ENCODE measurements around the gene FIGN. TPM values are rescaled to one million over a fixed set of nuclear protein-coding genes. Genes with fewer than 3 reads are reported as not detected.

FIGN gene
- total RNA-seq, 1 experiment from 2014 or later = 1.5 TPM

GRCh38 chr2:163593982-163594381 lies 141.8 kb downstream of the FIGN start:
- ChIA-PET POLR2A (ENCODE audit: unreplicated experiment) (no interaction called here), CTCF (no interaction called here)
- no peaks in the 10 kb centered on the region for H3F3A ChIP-seq (ENCODE audit: low read length, unreplicated experiment)
- ATAC-seq (no peak), DNase-seq (no peak)
- no peak overlapping the region for H3K9ac ChIP-seq (ENCODE audit: low read length)
- no TSS peak for BruUV-seq (replicated peaks)
- H3K4me2 ChIP-seq (ENCODE audit: low read length) = no peak overlapping the region
- H3K36me3 ChIP-seq (ENCODE audit: low read depth, low read length) = no peaks in the 10 kb centered on the region
- TF ChIP-seq CTCF (conservative IDR thresholded peaks at IDR 0.05; ENCODE audit: low read depth, low read length) = no peak
- TF ChIP-seq EZH2 (IDR thresholded peaks at IDR 0.05; ENCODE audit: low read length, unreplicated experiment) = no peak
- no peak for TF ChIP-seq EZH2phosphoT487 (IDR thresholded peaks at IDR 0.05; ENCODE audit: borderline replicate concordance, low read length)
- intact Hi-C loops (cut with micrococcal nuclease) = no loop called here
- H4K20me1 ChIP-seq (ENCODE audit: low read length) = no peaks in the 10 kb centered on the region
- H3K4me1 ChIP-seq (ENCODE audit: insufficient read depth, low read length) = no peaks in the 10 kb centered on the region
- H3K27ac ChIP-seq (ENCODE audit: low read length) = no peak overlapping the region
- no peak overlapping the region for H3K4me3 ChIP-seq (ENCODE audit: low read length)
- no peaks in the 10 kb centered on the region for H3K9me3 ChIP-seq (ENCODE audit: low read length)
- H3K79me2 ChIP-seq (ENCODE audit: low read length) = no peaks in the 10 kb centered on the region
- H3K9me2 ChIP-seq (replicated peaks; ENCODE audit: low read length) = no peaks in the 10 kb centered on the region
- H2AFZ ChIP-seq (ENCODE audit: low read length) = no peak overlapping the region
- no peaks in the 10 kb centered on the region for H3K27me3 ChIP-seq (ENCODE audit: low read length)

GRCh38 chr2:163592954-163593622 lies 142.7 kb downstream of the FIGN start:
- Histone ChIP-seq H3F3A (ENCODE audit: low read length, unreplicated experiment) (no peaks in the 10 kb centered on the region), H3K27me3 (ENCODE audit: low read length) (no peaks in the 10 kb centered on the region), H4K20me1 (ENCODE audit: low read length) (no peaks in the 10 kb centered on the region), H3K4me2 (ENCODE audit: low read length) (no peak overlapping the region), H3K36me3 (ENCODE audit: low read depth, low read length) (no peaks in the 10 kb centered on the region), H3K4me3 (ENCODE audit: low read length) (no peak overlapping the region), H3K79me2 (ENCODE audit: low read length) (no peaks in the 10 kb centered on the region), H3K4me1 (ENCODE audit: insufficient read depth, low read length) (no peaks in the 10 kb centered on the region), H2AFZ (ENCODE audit: low read length) (no peak overlapping the region), H3K27ac (ENCODE audit: low read length) (no peak overlapping the region), H3K9ac (ENCODE audit: low read length) (no peak overlapping the region), H3K9me2 (replicated peaks; ENCODE audit: low read length) (no peaks in the 10 kb centered on the region), H3K9me3 (ENCODE audit: low read length) (no peaks in the 10 kb centered on the region)
- DNase-seq (no peak), ATAC-seq (no peak)
- CTCF ChIA-PET = no interaction called here
- TF ChIP-seq EZH2phosphoT487 (IDR thresholded peaks at IDR 0.05; ENCODE audit: borderline replicate concordance, low read length) (no peak), CTCF (conservative IDR thresholded peaks at IDR 0.05; ENCODE audit: low read depth, low read length) (no peak), EZH2 (IDR thresholded peaks at IDR 0.05; ENCODE audit: low read length, unreplicated experiment) (no peak)
- no TSS peak for BruUV-seq (replicated peaks)
- POLR2A ChIA-PET (ENCODE audit: unreplicated experiment) = no interaction called here
- intact Hi-C loops (cut with micrococcal nuclease) = no loop called here

GRCh38 chr2:163591461-163591860 lies 144.3 kb downstream of the FIGN start:
- Histone ChIP-seq H2AFZ (ENCODE audit: low read length) (no peak overlapping the region), H3K4me1 (ENCODE audit: insufficient read depth, low read length) (no peaks in the 10 kb centered on the region), H3K9me2 (replicated peaks; ENCODE audit: low read length) (no peaks in the 10 kb centered on the region), H3K9me3 (ENCODE audit: low read length) (no peaks in the 10 kb centered on the region), H3K27me3 (ENCODE audit: low read length) (peaks cover 4% of the 10 kb centered on the region), H3K36me3 (ENCODE audit: low read depth, low read length) (no peaks in the 10 kb centered on the region), H3K4me3 (ENCODE audit: low read length) (no peak overlapping the region), H3F3A (ENCODE audit: low read length, unreplicated experiment) (no peaks in the 10 kb centered on the region), H4K20me1 (ENCODE audit: low read length) (no peaks in the 10 kb centered on the region), H3K4me2 (ENCODE audit: low read length) (no peak overlapping the region), H3K27ac (ENCODE audit: low read length) (no peak overlapping the region), H3K9ac (ENCODE audit: low read length) (no peak overlapping the region), H3K79me2 (ENCODE audit: low read length) (no peaks in the 10 kb centered on the region)
- TF ChIP-seq EZH2 (IDR thresholded peaks at IDR 0.05; ENCODE audit: low read length, unreplicated experiment) (no peak), CTCF (conservative IDR thresholded peaks at IDR 0.05; ENCODE audit: low read depth, low read length) (no peak), EZH2phosphoT487 (IDR thresholded peaks at IDR 0.05; ENCODE audit: borderline replicate concordance, low read length) (no peak)
- intact Hi-C loops (cut with micrococcal nuclease) = no loop called here
- POLR2A ChIA-PET (ENCODE audit: unreplicated experiment) = interaction anchor here (0.7 kb wide), 1 partner anchor 9 kb away, joined by 6 read pairs; no protein-coding TSS in a partner anchor
- no peak for ATAC-seq
- CTCF ChIA-PET = no interaction called here
- DNase-seq = no peak
- no TSS peak for BruUV-seq (replicated peaks)
